Osteocyte (in vitro differentiated cells): ENCODE data around the gene FSTL5. TPM values are rescaled to one million over a fixed set of nuclear protein-coding genes. Genes with fewer than 3 reads are reported as not detected.

ENCODE experiments used
- DNase-seq: peaks from one replicate; pipeline ENCODE4 v3.0.0; 2021; ENCODE audit warnings: mixed read lengths; ENCODE audit not compliant: unreplicated experiment; ENCODE audit errors: extremely low spot score
- H3K27ac Mint-ChIP-seq: one replicate; pipeline ENCODE4 v1.8.0; 2021; ENCODE audit warnings: mild to moderate bottlenecking, mixed read lengths; ENCODE audit not compliant: unreplicated experiment
- H3K27me3 Mint-ChIP-seq: one replicate; pipeline ENCODE4 v1.8.0; 2021; ENCODE audit warnings: mixed read lengths; ENCODE audit not compliant: unreplicated experiment
- H3K36me3 Mint-ChIP-seq: one replicate; pipeline ENCODE4 v1.8.0; 2021; ENCODE audit warnings: mixed read lengths; ENCODE audit not compliant: unreplicated experiment
- H3K4me1 Mint-ChIP-seq: one replicate; pipeline ENCODE4 v1.8.0; 2021; ENCODE audit warnings: mixed read lengths; ENCODE audit not compliant: unreplicated experiment
- H3K4me3 Mint-ChIP-seq: one replicate; pipeline ENCODE4 v1.8.0; 2021; ENCODE audit warnings: mild to moderate bottlenecking, moderate library complexity, mixed read lengths; ENCODE audit not compliant: unreplicated experiment
- H3K9me3 Mint-ChIP-seq: one replicate; pipeline ENCODE4 v1.8.0; 2021; ENCODE audit warnings: mixed read lengths; ENCODE audit not compliant: unreplicated experiment
- total RNA-seq: library from RNA; stranded (reverse); gene quantifications from 2 replicates; pipeline ENCODE4 v1.2.1, GENCODE V29; 2021
- TF ChIP-seq, protein P1 (sequence below): fragments of 200-600 bp; sonication (generic); IDR thresholded peaks from 2 replicates; pipeline ENCODE4 v1.5.0; 2021; ENCODE audit warnings: antibody characterized with exemption, mild to moderate bottlenecking, moderate library complexity

Gene FSTL5
- total RNA-seq, 1 donor from 2014 or later: 0.11 TPM

DNA sequence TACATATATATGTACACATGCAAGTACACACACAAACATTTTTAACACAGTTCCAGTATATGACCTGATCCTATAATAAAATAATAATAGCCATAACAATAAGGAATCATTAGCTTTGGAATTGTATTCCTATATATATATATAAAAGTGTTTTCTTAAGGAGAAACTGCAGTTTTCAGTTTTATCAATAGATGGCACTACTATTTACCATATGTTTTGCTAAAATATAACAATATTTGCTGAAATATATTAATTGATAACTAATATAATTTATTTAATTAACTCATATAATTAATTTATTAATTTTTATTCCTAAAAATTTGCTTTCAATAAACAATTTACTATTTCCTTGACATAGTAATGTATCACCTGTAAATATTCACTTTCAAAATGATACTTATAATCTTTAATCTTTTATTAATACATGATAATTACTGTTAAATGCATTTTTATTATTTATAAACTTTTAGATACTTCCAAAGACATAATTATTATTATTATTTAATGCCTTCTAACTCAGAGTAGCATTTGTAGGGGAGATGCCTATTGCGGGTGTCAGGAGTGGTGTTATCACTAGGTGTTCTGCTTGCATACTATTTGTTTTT lies 599.5 kb downstream of the FSTL5 start:
- no peaks in the 10 kb centered on the region for H3K27me3 Mint-ChIP-seq
- H3K27ac Mint-ChIP-seq: no peak overlapping the region
- H3K4me1 Mint-ChIP-seq: peaks cover 6% of the 10 kb centered on the region
- no peak overlapping the region for H3K4me3 Mint-ChIP-seq
- DNase-seq: no peak
- no peaks in the 10 kb centered on the region for H3K9me3 Mint-ChIP-seq
- TF ChIP-seq, protein P1, sequence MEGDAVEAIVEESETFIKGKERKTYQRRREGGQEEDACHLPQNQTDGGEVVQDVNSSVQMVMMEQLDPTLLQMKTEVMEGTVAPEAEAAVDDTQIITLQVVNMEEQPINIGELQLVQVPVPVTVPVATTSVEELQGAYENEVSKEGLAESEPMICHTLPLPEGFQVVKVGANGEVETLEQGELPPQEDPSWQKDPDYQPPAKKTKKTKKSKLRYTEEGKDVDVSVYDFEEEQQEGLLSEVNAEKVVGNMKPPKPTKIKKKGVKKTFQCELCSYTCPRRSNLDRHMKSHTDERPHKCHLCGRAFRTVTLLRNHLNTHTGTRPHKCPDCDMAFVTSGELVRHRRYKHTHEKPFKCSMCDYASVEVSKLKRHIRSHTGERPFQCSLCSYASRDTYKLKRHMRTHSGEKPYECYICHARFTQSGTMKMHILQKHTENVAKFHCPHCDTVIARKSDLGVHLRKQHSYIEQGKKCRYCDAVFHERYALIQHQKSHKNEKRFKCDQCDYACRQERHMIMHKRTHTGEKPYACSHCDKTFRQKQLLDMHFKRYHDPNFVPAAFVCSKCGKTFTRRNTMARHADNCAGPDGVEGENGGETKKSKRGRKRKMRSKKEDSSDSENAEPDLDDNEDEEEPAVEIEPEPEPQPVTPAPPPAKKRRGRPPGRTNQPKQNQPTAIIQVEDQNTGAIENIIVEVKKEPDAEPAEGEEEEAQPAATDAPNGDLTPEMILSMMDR: peak; percentile 64
- no peaks in the 10 kb centered on the region for H3K36me3 Mint-ChIP-seq

DNA sequence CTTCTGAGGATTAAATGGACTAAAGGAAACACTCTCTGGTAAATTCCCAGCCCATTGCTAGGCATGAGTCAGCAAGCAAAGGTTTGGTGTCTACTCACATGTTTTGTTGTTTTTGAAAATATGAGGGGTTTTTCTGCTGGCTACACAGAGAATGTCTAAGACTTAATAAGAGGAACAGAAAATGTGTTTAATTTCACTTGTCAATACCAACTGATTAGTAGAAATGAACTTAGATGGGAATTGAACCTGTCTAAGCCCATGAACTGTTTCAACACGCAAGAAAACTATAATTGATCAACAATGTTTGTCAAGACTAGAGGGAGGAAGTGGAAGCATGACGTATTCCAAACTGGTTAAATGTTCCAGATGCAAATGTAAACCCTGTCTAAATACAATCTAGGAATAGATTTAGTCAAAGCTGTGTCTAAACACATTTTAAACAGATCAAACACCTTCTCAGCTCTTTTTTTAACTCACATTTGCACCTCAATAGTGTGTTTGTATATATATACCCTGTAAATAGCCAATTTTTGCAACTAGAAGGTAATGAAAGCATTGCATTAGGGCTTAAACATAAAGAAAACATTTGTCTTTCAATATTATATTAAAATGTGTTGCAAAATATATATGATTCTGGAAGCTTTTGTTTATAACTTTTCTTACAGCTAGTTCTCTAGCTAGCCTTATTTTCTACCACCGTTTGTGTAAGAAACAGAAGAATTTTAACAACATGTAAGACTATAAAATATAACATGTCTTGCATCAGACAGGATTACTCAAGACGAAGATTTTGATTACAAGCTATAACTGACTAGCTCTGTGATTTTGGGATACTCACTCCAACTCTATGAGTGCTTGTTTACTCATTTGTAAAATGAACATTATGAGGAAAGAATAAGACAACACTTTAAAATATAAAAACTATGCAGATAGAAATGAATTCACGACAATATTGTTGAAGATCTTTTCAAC lies 607.8 kb downstream of the FSTL5 start:
- TF ChIP-seq, protein P1: no peak
- peaks cover 24% of the 10 kb centered on the region for H3K4me1 Mint-ChIP-seq
- peak overlapping the region; percentile 75 for H3K27ac Mint-ChIP-seq
- no peaks in the 10 kb centered on the region for H3K9me3 Mint-ChIP-seq
- no peaks in the 10 kb centered on the region for H3K27me3 Mint-ChIP-seq
- H3K36me3 Mint-ChIP-seq: no peaks in the 10 kb centered on the region
- no peak for DNase-seq
- no peak overlapping the region for H3K4me3 Mint-ChIP-seq

DNA sequence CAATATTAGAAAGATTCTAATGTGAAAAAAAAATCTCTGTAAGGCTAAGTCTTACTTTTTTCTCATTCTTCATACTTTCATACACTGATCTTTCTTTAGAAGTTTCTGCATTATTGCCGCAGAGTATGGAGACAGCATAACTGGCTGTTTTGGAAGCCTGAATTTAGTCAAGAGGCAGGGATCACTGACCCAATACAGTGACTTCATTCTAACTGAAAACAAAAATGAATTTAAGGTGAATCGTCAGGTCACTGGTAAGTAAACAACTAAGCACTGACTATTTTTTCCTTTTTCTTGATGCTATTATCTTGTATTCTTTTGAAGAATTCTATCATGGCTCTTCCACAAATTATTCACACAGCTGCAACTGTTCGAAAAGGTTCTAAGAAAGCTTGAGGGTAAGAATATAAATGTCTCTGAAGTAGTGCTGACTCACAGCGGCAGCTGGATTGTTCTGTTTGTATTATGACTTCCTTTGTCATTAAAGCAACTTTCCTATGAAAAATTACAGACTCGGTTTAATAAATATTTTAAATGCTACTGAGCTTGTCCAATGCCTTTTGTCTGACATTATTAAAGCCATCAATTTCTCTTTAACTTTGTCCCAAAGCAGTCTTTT lies 609.3 kb downstream of the FSTL5 start:
- H3K36me3 Mint-ChIP-seq: no peaks in the 10 kb centered on the region
- H3K4me3 Mint-ChIP-seq: no peak overlapping the region
- no peaks in the 10 kb centered on the region for H3K9me3 Mint-ChIP-seq
- H3K27me3 Mint-ChIP-seq: no peaks in the 10 kb centered on the region
- no peak for DNase-seq
- peaks cover 24% of the 10 kb centered on the region for H3K4me1 Mint-ChIP-seq
- TF ChIP-seq, protein P1: no peak
- H3K27ac Mint-ChIP-seq: peak overlapping the region; percentile 80

GRCh38 chr4:161546902-161547301 lies 616.9 kb downstream of the FSTL5 start:
- no peak overlapping the region for H3K27ac Mint-ChIP-seq
- TF ChIP-seq, protein P1: no peak
- H3K4me3 Mint-ChIP-seq: no peak overlapping the region
- no peaks in the 10 kb centered on the region for H3K4me1 Mint-ChIP-seq
- H3K27me3 Mint-ChIP-seq: peaks cover 7% of the 10 kb centered on the region
- H3K9me3 Mint-ChIP-seq: no peaks in the 10 kb centered on the region
- no peak for DNase-seq
- H3K36me3 Mint-ChIP-seq: no peaks in the 10 kb centered on the region

- DNase-seq: no peak
- Mint-ChIP-seq H3K27ac (no peak overlapping the region), H3K4me3 (no peak overlapping the region), H3K9me3 (no peaks in the 10 kb centered on the region), H3K36me3 (no peaks in the 10 kb centered on the region), H3K4me1 (no peaks in the 10 kb centered on the region), H3K27me3 (peaks cover 24% of the 10 kb centered on the region)
- TF ChIP-seq, protein P1: no peak
These were observed 623.5 kb downstream of the FSTL5 start for GRCh38 chr4:161540265-161540664.
